Vagina (tissue), 2 donors: ENCODE measurements around the gene DPYD. TPM values are rescaled to one million over a fixed set of nuclear protein-coding genes. Genes with fewer than 3 reads are reported as not detected.

Source experiments
- DNase-seq, 2 donors: peaks; one replicate each; pipeline ENCODE4 v3.0.0-alpha.2; 2017; ENCODE audit errors: extremely low spot score in 2 of 2
- H3K27ac ChIP-seq: fragments of 200-600 bp; sonication (generic); one replicate; pipeline ENCODE4 v1.5.1; 2019
- H3K27me3 ChIP-seq: fragments of 200-600 bp; sonication (generic); one replicate; pipeline ENCODE4 v1.5.1; 2019
- H3K36me3 ChIP-seq, 2 donors: fragments of 200-600 bp; sonication (generic); one replicate each; pipeline ENCODE4 v1.5.1; 2017 to 2019
- H3K4me1 ChIP-seq: fragments of 200-600 bp; sonication (generic); one replicate; pipeline ENCODE4 v1.5.1; 2019
- H3K4me3 ChIP-seq, 2 donors: fragments of 200-600 bp; sonication (generic); 1 replicate in 1 of 2; 2 replicates in 1 of 2; pipeline ENCODE4 v1.5.1; 2016 to 2019
- H3K9me3 ChIP-seq: fragments of 200-600 bp; sonication (generic); one replicate; pipeline ENCODE4 v1.5.1; 2019
- CTCF ChIP-seq, 3 experiments: fragments of 450-650 bp in 2 of 3; fragments of 200-600 bp in 1 of 3; sonication (generic) in 1 of 3; IDR thresholded peaks; one replicate each; pipeline ENCODE4 v1.5.1; 2017 to 2019; ENCODE audit warnings: antibody characterized with exemption in 3 of 3, mild to moderate bottlenecking in 2 of 3, moderate library complexity in 2 of 3
- POLR2A ChIP-seq, 2 donors: fragments of 450-650 bp; IDR thresholded peaks; one replicate each; pipeline ENCODE4 v1.6.1; 2017; ENCODE audit warnings: antibody characterized with exemption in 2 of 2, mild to moderate bottlenecking in 2 of 2, moderate library complexity in 2 of 2
- POLR2AphosphoS5 ChIP-seq, 2 donors: sonication (generic); formaldehyde crosslinking; IDR thresholded peaks; one replicate each; pipeline ENCODE4 v1.9.0; 2017; ENCODE audit warnings: antibody characterized with exemption in 2 of 2, mild to moderate bottlenecking in 2 of 2, low read depth in 1 of 2; ENCODE audit not compliant: insufficient read depth in 1 of 2
- intact Hi-C: fragments of 100-400 bp; cut with DNase I; formaldehyde crosslinking; loops from one replicate; pipeline ENCODE4 v1.15.1; 2023
- total RNA-seq: library from RNA; depleted of rRNA; stranded (reverse); fragments of >200 nt; gene quantifications from one replicate; pipeline ENCODE4 v1.2.3, GENCODE V29; 2016

Gene DPYD
- total RNA-seq, 1 donor from 2014 or later: 45.7 TPM

- no peaks in the 10 kb centered on the region for H3K27me3 ChIP-seq
- no peaks in the 10 kb centered on the region for H3K4me1 ChIP-seq
- no peak for TF ChIP-seq POLR2A (IDR thresholded peaks at IDR 0.05)
- no peak for TF ChIP-seq CTCF (IDR thresholded peaks at IDR 0.05)
- no peak for TF ChIP-seq POLR2AphosphoS5 (IDR thresholded peaks at IDR 0.05; ENCODE audit: insufficient read depth in 1 of 2, low read depth in 1 of 2)
- H3K9me3 ChIP-seq: peaks cover 5% of the 10 kb centered on the region
- DNase-seq: no peak
- intact Hi-C loops: no loop called here
- H3K27ac ChIP-seq: no peak overlapping the region
- no peak overlapping the region for H3K4me3 ChIP-seq
- H3K36me3 ChIP-seq: no peaks in the 10 kb centered on the region
Measured at GRCh38 chr1:97893844-97894243, 27.0 kb downstream of the DPYD start.

GRCh38 chr1:97886199-97886598 is 34.6 kb downstream of the DPYD start:
- intact Hi-C loops: no loop called here
- H3K4me3 ChIP-seq: no peak overlapping the region

GRCh38 chr1:97883823-97884222 is 37.0 kb downstream of the DPYD start:
- H3K27me3 ChIP-seq: no peaks in the 10 kb centered on the region
- DNase-seq: no peak
- peaks cover 3% of the 10 kb centered on the region for H3K9me3 ChIP-seq
- TF ChIP-seq POLR2AphosphoS5 (IDR thresholded peaks at IDR 0.05; ENCODE audit: insufficient read depth in 1 of 2, low read depth in 1 of 2): no peak
- no peak for TF ChIP-seq POLR2A (IDR thresholded peaks at IDR 0.05)
- no peak for TF ChIP-seq CTCF (IDR thresholded peaks at IDR 0.05)
- peaks cover 0 to 8% of the 10 kb centered on the region in 2 donors for H3K36me3 ChIP-seq
- no peak overlapping the region for H3K27ac ChIP-seq
- no peaks in the 10 kb centered on the region for H3K4me1 ChIP-seq
- intact Hi-C loops: no loop called here
- H3K4me3 ChIP-seq: no peak overlapping the region

More at GRCh38 chr1:97886199-97886598, 34.6 kb downstream of the DPYD start:
- Histone ChIP-seq H3K9me3 (peaks cover 8% of the 10 kb centered on the region), H3K27me3 (no peaks in the 10 kb centered on the region), H3K27ac (no peak overlapping the region), H3K36me3 (peaks cover 0 to 6% of the 10 kb centered on the region in 2 donors), H3K4me1 (no peaks in the 10 kb centered on the region)
- TF ChIP-seq POLR2A (IDR thresholded peaks at IDR 0.05): no peak
- no peak for DNase-seq

GRCh38 chr1:97877307-97877706 is 43.5 kb downstream of the DPYD start:
- H3K4me1 ChIP-seq: no peaks in the 10 kb centered on the region
- no peaks in the 10 kb centered on the region for H3K27me3 ChIP-seq
- no peak for TF ChIP-seq CTCF (IDR thresholded peaks at IDR 0.05)
- no peak for TF ChIP-seq POLR2A (IDR thresholded peaks at IDR 0.05)
- no peak for TF ChIP-seq POLR2AphosphoS5 (IDR thresholded peaks at IDR 0.05; ENCODE audit: insufficient read depth in 1 of 2, low read depth in 1 of 2)
- no peak overlapping the region for H3K4me3 ChIP-seq
- H3K36me3 ChIP-seq: peaks cover 0 to 8% of the 10 kb centered on the region in 2 donors
- no peaks in the 10 kb centered on the region for H3K9me3 ChIP-seq
- H3K27ac ChIP-seq: no peak overlapping the region
- intact Hi-C loops: no loop called here
- no peak for DNase-seq

GRCh38 chr1:97875996-97876395 is 44.8 kb downstream of the DPYD start:
- Histone ChIP-seq H3K9me3 (no peaks in the 10 kb centered on the region), H3K4me1 (no peaks in the 10 kb centered on the region), H3K27me3 (no peaks in the 10 kb centered on the region), H3K36me3 (no peaks in the 10 kb centered on the region), H3K27ac (no peak overlapping the region), H3K4me3 (no peak overlapping the region)
- no peak for DNase-seq
- intact Hi-C loops: no loop called here
- no peak for TF ChIP-seq POLR2AphosphoS5 (IDR thresholded peaks at IDR 0.05; ENCODE audit: insufficient read depth in 1 of 2, low read depth in 1 of 2)
- TF ChIP-seq CTCF (IDR thresholded peaks at IDR 0.05): no peak

GRCh38 chr1:97870589-97870988 is 50.2 kb downstream of the DPYD start:
- no peaks in the 10 kb centered on the region for H3K27me3 ChIP-seq
- TF ChIP-seq POLR2AphosphoS5 (IDR thresholded peaks at IDR 0.05; ENCODE audit: insufficient read depth in 1 of 2, low read depth in 1 of 2) (no peak), CTCF (IDR thresholded peaks at IDR 0.05) (no peak), POLR2A (IDR thresholded peaks at IDR 0.05) (no peak)
- intact Hi-C loops: no loop called here
- no peaks in the 10 kb centered on the region for H3K9me3 ChIP-seq
- no peak overlapping the region for H3K4me3 ChIP-seq
- H3K4me1 ChIP-seq: no peaks in the 10 kb centered on the region
- no peaks in the 10 kb centered on the region for H3K36me3 ChIP-seq
- no peak for DNase-seq
- H3K27ac ChIP-seq: no peak overlapping the region
